ENCODE measurements around the gene FKBP3. TPM values are rescaled to one million over a fixed set of nuclear protein-coding genes. Genes with fewer than 3 reads are reported as not detected.

The FKBP3 gene
- polyA plus RNA-seq, 1 of the 3 experiments (the other 2 are of a cell fraction): 21.8 TPM

DNA sequence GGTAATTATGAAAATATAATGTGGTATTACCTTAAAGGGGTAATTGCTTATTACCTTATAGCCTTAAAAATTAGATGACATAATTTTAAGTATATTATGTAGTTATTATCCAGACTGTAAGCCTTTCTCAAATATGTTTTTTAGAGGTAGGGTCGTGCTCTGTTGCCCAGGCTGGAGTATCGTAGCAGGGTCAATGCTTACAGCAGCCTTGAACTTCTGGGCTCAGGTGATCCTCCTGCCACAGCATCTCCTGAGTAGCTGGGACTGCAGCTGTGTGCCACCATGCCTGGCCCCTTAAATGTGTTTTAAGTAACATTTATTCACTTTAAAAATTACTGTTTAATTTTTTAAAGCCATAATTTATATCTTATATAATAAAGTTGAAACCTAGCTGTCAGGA lies 40.0 kb downstream of the FKBP3 start:
- no peak overlapping the region for H3K4me2 ChIP-seq
- H3K36me3 ChIP-seq (replicated peaks in 1 of 2; ENCODE audit: control insufficient read depth in 1 of 2, insufficient read depth in 2 of 2, low read length in 1 of 2): peaks cover 0 to 17% of the 10 kb centered on the region in 2 experiments
- peaks cover 12% of the 10 kb centered on the region; the same call in 1 of the 2 replicates for H4K20me1 ChIP-seq (ENCODE audit: insufficient read depth)
- no peaks in the 10 kb centered on the region for H3K27me3 ChIP-seq (ENCODE audit: insufficient read depth)
- peaks cover 5% of the 10 kb centered on the region for H3F3A ChIP-seq (replicated peaks; ENCODE audit: insufficient read depth)
- no peak overlapping the region for H2AFZ ChIP-seq (ENCODE audit: low read depth)
- H3K9me3 ChIP-seq: no peaks in the 10 kb centered on the region
- TF ChIP-seq, protein P1, sequence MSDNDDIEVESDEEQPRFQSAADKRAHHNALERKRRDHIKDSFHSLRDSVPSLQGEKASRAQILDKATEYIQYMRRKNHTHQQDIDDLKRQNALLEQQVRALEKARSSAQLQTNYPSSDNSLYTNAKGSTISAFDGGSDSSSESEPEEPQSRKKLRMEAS (IDR thresholded peaks at IDR 0.05; ENCODE audit: low read depth): no peak
- peaks cover 61% of the 10 kb centered on the region for H3K79me2 ChIP-seq (ENCODE audit: insufficient read depth)
- H3K4me1 ChIP-seq (ENCODE audit: control insufficient read depth in 1 of 2, insufficient read depth in 2 of 2, low read depth in 1 of 2, low read length in 1 of 2): no peaks in the 10 kb centered on the region; a peak in 1 of 4 replicates
- H3K9me2 ChIP-seq: no peaks in the 10 kb centered on the region
- no peak overlapping the region for H3K4me3 ChIP-seq (ENCODE audit: low read depth in 2 of 2, low read length in 1 of 2)
- no peak overlapping the region for H3K27ac ChIP-seq (ENCODE audit: low read depth in 2 of 2, low read length in 1 of 2)
- ChIA-PET POLR2A (no interaction called here), CTCF (interaction anchor here (0.6 kb wide), 1 partner anchor 40 kb away, joined by 3 read pairs; the partner anchor contains the start of gene FKBP3)
- no peak overlapping the region for H3K9ac ChIP-seq
- WGBS (ENCODE audit: low lambda C conversion rate): 100% methylated on average over 2 of the region's 2 CpGs
- no peak for DNase-seq

DNA sequence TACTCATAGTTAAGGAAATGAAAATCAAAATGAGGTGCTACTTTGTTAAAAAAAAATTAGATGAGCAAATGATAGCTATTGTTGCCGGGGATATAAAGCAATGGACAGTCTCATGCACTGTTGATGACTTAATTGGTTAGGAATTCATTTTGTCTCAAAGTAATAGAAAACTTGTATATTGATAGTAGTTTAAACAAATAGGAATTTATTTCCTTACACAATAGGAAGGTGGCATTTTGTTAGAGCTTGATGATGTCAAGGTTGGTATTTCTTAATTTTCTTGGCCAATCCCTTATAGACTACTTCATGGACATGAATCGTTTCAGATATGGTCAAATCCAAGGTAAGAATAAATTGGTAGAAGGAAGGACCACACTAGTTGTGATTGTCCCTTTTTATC lies 42.6 kb downstream of the FKBP3 start:
- Histone ChIP-seq H3K9me3 (no peaks in the 10 kb centered on the region), H3K4me2 (no peak overlapping the region), H3K4me1 (ENCODE audit: control insufficient read depth in 1 of 2, insufficient read depth in 2 of 2, low read depth in 1 of 2, low read length in 1 of 2) (no peaks in the 10 kb centered on the region; a peak in 1 of 4 replicates), H3K79me2 (ENCODE audit: insufficient read depth) (peaks cover 87% of the 10 kb centered on the region), H3F3A (replicated peaks; ENCODE audit: insufficient read depth) (peaks cover 5% of the 10 kb centered on the region), H3K4me3 (ENCODE audit: low read depth in 2 of 2, low read length in 1 of 2) (no peak overlapping the region), H2AFZ (ENCODE audit: low read depth) (no peak overlapping the region), H4K20me1 (ENCODE audit: insufficient read depth) (peaks cover 29% of the 10 kb centered on the region), H3K27me3 (ENCODE audit: insufficient read depth) (no peaks in the 10 kb centered on the region), H3K9ac (no peak overlapping the region), H3K27ac (ENCODE audit: low read depth in 2 of 2, low read length in 1 of 2) (no peak overlapping the region), H3K9me2 (no peaks in the 10 kb centered on the region), H3K36me3 (replicated peaks in 1 of 2; ENCODE audit: control insufficient read depth in 1 of 2, insufficient read depth in 2 of 2, low read length in 1 of 2) (peaks cover 0 to 3% of the 10 kb centered on the region in 2 experiments)
- DNase-seq: no peak
- WGBS (ENCODE audit: low lambda C conversion rate): 88% methylated on average over 2 of the region's 2 CpGs
- ChIA-PET POLR2A (no interaction called here), CTCF (interaction anchor here (0.6 to 1.2 kb wide), 2 partner anchors 13 to 42 kb away, joined by 3 read pairs; partner anchors contain the start of gene FKBP3)
- TF ChIP-seq, protein P2, sequence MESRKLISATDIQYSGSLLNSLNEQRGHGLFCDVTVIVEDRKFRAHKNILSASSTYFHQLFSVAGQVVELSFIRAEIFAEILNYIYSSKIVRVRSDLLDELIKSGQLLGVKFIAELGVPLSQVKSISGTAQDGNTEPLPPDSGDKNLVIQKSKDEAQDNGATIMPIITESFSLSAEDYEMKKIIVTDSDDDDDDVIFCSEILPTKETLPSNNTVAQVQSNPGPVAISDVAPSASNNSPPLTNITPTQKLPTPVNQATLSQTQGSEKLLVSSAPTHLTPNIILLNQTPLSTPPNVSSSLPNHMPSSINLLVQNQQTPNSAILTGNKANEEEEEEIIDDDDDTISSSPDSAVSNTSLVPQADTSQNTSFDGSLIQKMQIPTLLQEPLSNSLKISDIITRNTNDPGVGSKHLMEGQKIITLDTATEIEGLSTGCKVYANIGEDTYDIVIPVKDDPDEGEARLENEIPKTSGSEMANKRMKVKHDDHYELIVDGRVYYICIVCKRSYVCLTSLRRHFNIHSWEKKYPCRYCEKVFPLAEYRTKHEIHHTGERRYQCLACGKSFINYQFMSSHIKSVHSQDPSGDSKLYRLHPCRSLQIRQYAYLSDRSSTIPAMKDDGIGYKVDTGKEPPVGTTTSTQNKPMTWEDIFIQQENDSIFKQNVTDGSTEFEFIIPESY (IDR thresholded peaks at IDR 0.05; ENCODE audit: borderline replicate concordance, low read depth): no peak
- TF ChIP-seq EZH2phosphoT487 (IDR thresholded peaks at IDR 0.05; ENCODE audit: borderline replicate concordance, low read depth) (no peak), MXI1 (IDR thresholded peaks at IDR 0.05; ENCODE audit: low read depth, low read length) (no peak), TEAD4 (IDR thresholded peaks at IDR 0.05; ENCODE audit: borderline replicate concordance, insufficient read depth) (no peak), YY1 (IDR thresholded peaks at IDR 0.05; ENCODE audit: low read depth) (no peak), JUND (IDR thresholded peaks at IDR 0.05) (no peak), SIN3A (IDR thresholded peaks at IDR 0.05; ENCODE audit: borderline replicate concordance, low read depth, low read length) (no peak), GABPA (IDR thresholded peaks at IDR 0.05; ENCODE audit: low read depth) (no peak), CHD2 (IDR thresholded peaks at IDR 0.05; ENCODE audit: low read length, partially characterized antibody) (no peak), RCOR1 (IDR thresholded peaks at IDR 0.05; ENCODE audit: low read length) (no peak), FOXJ3 (CRISPR knock-in tag; IDR thresholded peaks at IDR 0.05) (no peak), GATA2 (CRISPR knock-in tag; IDR thresholded peaks at IDR 0.05) (no peak), TCF12 (IDR thresholded peaks at IDR 0.05) (no peak), RFX5 (IDR thresholded peaks at IDR 0.05; ENCODE audit: low read length) (no peak), NRF1 (IDR thresholded peaks at IDR 0.05; ENCODE audit: low read depth, low read length) (no peak)
- TF ChIP-seq, protein P3, sequence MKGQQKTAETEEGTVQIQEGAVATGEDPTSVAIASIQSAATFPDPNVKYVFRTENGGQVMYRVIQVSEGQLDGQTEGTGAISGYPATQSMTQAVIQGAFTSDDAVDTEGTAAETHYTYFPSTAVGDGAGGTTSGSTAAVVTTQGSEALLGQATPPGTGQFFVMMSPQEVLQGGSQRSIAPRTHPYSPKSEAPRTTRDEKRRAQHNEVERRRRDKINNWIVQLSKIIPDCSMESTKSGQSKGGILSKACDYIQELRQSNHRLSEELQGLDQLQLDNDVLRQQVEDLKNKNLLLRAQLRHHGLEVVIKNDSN (IDR thresholded peaks at IDR 0.05; ENCODE audit: borderline replicate concordance, low read depth): no peak
- TF ChIP-seq, protein P4, sequence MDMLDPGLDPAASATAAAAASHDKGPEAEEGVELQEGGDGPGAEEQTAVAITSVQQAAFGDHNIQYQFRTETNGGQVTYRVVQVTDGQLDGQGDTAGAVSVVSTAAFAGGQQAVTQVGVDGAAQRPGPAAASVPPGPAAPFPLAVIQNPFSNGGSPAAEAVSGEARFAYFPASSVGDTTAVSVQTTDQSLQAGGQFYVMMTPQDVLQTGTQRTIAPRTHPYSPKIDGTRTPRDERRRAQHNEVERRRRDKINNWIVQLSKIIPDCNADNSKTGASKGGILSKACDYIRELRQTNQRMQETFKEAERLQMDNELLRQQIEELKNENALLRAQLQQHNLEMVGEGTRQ (IDR thresholded peaks at IDR 0.05; ENCODE audit: borderline replicate concordance, low read depth, low read length): no peak
- TF ChIP-seq, protein P1 (IDR thresholded peaks at IDR 0.05; ENCODE audit: low read depth): no peak
